GM12872 (cell line): ENCODE measurements around the gene VWA1.

Experiments used
- CTCF ChIP-seq: IDR thresholded peaks from 3 replicates; pipeline ENCODE4 v1.5.1; 2011; ENCODE audit warnings: low read depth, mild to moderate bottlenecking, low read length, moderate library complexity; ENCODE audit not compliant: insufficient read depth

The VWA1 gene

GRCh38 chr1:1420654-1421141, 14.8 kb upstream of the VWA1 start:
- no peak for TF ChIP-seq CTCF

GRCh38 chr1:1421147-1421906, 14.2 kb upstream of the VWA1 start, which contains the start of gene ANKRD65:
ANKRD65 (minus strand) TSS chr1:1421276; CDS start chr1:1421005, 271 bp downstream.
- TF ChIP-seq CTCF, result no peak

- no peak for TF ChIP-seq CTCF
These were observed 13.5 kb upstream of the VWA1 start for GRCh38 chr1:1421907-1422464.

- TF ChIP-seq CTCF, result no peak
These were observed 12.8 kb upstream of the VWA1 start for GRCh38 chr1:1422465-1423244.

- no peak for TF ChIP-seq CTCF
These were observed 12.3 kb upstream of the VWA1 start for GRCh38 chr1:1423245-1423597.

GRCh38 chr1:1424707-1425106, 10.8 kb upstream of the VWA1 start:
- no peak for TF ChIP-seq CTCF

- no peak for TF ChIP-seq CTCF
These were observed 10.1 kb upstream of the VWA1 start for GRCh38 chr1:1425426-1425752.
